ENCODE measurements around the gene BZW2.

GRCh38 chr7:16734148-16734726, 88.3 kb downstream of the BZW2 start:
- TF ChIP-seq POLR2A (IDR thresholded peaks at IDR 0.05): no peak
- TF ChIP-seq, protein P1, sequence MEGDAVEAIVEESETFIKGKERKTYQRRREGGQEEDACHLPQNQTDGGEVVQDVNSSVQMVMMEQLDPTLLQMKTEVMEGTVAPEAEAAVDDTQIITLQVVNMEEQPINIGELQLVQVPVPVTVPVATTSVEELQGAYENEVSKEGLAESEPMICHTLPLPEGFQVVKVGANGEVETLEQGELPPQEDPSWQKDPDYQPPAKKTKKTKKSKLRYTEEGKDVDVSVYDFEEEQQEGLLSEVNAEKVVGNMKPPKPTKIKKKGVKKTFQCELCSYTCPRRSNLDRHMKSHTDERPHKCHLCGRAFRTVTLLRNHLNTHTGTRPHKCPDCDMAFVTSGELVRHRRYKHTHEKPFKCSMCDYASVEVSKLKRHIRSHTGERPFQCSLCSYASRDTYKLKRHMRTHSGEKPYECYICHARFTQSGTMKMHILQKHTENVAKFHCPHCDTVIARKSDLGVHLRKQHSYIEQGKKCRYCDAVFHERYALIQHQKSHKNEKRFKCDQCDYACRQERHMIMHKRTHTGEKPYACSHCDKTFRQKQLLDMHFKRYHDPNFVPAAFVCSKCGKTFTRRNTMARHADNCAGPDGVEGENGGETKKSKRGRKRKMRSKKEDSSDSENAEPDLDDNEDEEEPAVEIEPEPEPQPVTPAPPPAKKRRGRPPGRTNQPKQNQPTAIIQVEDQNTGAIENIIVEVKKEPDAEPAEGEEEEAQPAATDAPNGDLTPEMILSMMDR (IDR thresholded peaks at IDR 0.05): no peak
- no peak for TF ChIP-seq EP300 (IDR thresholded peaks at IDR 0.05; ENCODE audit: low read depth)
- TF ChIP-seq POLR2AphosphoS5 (IDR thresholded peaks at IDR 0.05): no peak

Measured in transverse colon (tissue), 4 donors.